NB4 (cell line): ENCODE results near the gene TSEN34.
"Not testable (repeated sequence)": the region's sequence is repeated elsewhere in the genome, so short reads cannot be mapped to it uniquely, and the experiment has no call there.

ENCODE experiments used
- CTCF ChIP-seq: IDR thresholded peaks from one replicate; pipeline ENCODE4 v1.5.1; 2012; ENCODE audit warnings: low read depth, low read length
- MAX ChIP-seq: IDR thresholded peaks from 2 replicates; pipeline ENCODE4 v1.6.1; 2011; ENCODE audit warnings: low read depth, low read length
- POLR2A ChIP-seq: IDR thresholded peaks from 2 replicates; pipeline ENCODE4 v1.6.1; 2011; ENCODE audit warnings: mild to moderate bottlenecking; ENCODE audit not compliant: insufficient read length; ENCODE audit errors: extremely low read depth

- not testable (repeated sequence) for TF ChIP-seq POLR2A, CTCF, MAX
Observed at GRCh38 chr19:54224619-54225018, 33.5 kb downstream of the TSEN34 start.
